GM21526 (cell line): ENCODE measurements around the gene DOCK7.
"Not testable (repeated sequence)": the region's sequence is repeated elsewhere in the genome, so short reads cannot be mapped to it uniquely, and the experiment has no call there.

Experiments
- ATAC-seq: cut with Tn5 transposase; IDR thresholded peaks from one replicate; pipeline ENCODE4 v1.9.1; 2021; ENCODE audit warnings: moderate library complexity; ENCODE audit not compliant: unreplicated experiment, low FRiP score

DOCK7 gene, protein sequence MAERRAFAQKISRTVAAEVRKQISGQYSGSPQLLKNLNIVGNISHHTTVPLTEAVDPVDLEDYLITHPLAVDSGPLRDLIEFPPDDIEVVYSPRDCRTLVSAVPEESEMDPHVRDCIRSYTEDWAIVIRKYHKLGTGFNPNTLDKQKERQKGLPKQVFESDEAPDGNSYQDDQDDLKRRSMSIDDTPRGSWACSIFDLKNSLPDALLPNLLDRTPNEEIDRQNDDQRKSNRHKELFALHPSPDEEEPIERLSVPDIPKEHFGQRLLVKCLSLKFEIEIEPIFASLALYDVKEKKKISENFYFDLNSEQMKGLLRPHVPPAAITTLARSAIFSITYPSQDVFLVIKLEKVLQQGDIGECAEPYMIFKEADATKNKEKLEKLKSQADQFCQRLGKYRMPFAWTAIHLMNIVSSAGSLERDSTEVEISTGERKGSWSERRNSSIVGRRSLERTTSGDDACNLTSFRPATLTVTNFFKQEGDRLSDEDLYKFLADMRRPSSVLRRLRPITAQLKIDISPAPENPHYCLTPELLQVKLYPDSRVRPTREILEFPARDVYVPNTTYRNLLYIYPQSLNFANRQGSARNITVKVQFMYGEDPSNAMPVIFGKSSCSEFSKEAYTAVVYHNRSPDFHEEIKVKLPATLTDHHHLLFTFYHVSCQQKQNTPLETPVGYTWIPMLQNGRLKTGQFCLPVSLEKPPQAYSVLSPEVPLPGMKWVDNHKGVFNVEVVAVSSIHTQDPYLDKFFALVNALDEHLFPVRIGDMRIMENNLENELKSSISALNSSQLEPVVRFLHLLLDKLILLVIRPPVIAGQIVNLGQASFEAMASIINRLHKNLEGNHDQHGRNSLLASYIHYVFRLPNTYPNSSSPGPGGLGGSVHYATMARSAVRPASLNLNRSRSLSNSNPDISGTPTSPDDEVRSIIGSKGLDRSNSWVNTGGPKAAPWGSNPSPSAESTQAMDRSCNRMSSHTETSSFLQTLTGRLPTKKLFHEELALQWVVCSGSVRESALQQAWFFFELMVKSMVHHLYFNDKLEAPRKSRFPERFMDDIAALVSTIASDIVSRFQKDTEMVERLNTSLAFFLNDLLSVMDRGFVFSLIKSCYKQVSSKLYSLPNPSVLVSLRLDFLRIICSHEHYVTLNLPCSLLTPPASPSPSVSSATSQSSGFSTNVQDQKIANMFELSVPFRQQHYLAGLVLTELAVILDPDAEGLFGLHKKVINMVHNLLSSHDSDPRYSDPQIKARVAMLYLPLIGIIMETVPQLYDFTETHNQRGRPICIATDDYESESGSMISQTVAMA (N-terminal part only)

DNA sequence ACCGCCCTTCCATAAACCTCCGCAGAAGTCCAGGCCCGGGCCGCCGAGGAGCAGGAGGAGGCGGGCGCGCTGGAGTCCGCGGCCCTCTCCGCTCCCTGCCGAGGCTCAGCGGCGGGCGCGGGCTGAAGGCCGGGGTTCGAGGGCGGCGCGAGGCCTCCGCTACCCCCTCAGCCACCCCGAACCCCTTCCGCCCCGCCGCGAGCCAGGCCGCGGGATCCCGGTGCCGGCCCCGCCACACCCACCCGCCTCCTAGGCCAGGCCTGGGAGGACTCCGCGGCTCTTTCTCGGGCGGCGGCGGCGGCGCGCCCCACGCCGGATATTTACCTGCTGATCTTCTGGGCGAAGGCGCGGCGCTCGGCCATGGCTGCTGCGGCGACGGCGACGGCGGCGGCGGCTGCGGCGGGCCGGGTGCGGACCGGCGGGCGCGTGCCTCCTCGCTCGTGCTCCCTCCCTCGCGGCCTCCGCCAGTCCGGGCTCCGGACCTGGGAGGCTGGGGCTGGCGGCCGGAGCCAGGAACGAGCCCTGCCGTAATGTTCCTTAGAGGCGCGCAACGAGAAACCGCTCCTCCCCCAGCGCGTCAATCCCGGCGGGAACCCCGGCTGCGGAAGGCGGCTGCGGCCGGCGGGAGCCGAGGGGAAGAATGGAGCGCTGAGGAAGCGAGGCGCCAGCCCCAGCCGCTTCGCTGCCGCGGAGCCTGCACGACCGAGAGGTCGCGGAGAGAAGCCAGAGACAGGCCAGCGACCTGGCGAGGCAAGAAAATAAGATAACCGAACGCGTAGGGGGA, at the start of gene DOCK7:
Gene DOCK7, minus strand, starts transcription at position 484 of the 784 bp plus-strand sequence. Its CDS starts 122 bp downstream, at position 362.
- peak; percentile 67 for ATAC-seq

DNA sequence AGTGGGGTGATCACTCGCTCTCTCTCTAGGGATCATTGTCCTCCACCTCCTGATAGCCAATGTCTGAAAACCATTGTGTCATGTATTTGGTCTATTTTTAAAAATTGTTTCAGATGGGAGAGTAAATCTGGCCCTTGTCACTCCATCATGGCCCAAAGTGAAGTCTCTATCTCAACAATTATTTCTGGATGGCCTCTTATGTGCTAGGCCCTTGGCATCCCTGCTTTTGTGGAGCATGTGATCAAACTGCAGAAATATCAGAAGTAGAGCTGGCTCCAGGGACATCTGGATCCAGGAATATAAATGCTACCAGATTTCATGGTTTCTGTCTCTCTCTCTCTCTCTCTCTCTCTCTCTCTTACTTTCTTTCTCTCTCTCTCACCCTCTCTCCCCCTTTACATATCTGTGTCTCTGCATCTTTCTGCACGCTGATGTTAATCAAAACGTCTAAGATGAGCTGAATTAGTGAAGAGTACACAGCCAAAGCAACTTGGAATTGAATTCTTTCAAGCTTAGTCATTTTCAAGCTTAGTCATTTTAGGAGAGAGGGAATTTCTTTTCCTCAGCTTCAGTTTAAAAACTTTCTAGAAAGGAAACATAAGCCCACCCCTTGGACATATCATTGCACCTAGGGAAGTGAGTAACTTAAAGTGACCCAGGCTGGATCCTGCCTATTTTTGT, 47.4 kb upstream of the DOCK7 start:
- no peak for ATAC-seq

DNA sequence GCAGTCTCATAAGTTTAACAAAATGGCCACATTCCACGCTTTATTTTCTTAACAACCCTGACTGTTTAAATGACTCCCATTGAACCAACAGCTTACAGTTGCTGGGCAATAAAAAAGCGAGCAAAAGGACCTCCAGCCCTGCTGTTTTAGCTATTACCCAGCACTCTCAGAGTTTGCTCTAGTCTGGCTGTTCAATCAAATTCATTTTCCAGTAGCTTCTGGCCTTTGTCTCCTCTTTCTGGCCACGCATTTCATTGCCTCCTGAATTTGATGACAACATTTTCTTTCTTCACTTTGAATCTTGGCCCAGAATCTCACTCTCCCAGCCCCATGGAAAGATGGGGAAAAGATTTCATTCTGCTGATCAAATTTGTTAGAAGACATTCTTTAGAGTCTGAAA, 44.1 kb upstream of the DOCK7 start:
- ATAC-seq: no peak

DNA sequence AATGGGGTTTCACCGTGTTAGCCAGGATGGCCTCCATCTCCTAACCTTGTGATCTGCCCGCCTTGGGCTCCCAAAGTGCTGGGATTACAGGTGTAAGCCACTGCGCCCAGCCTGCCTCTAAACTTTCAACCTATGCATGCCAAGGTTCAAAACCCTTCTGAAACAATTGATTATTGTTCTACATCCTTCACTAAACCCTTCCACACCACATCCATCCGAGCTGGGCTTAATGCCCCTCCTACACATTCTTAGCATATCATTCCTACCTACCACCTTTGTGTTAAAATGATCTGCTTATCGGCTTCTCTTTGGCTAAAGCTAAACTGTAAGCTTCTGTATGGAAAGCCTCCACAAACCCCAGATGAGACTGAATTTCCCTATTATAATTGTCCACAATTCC, 40.8 kb upstream of the DOCK7 start:
- no peak for ATAC-seq

DNA sequence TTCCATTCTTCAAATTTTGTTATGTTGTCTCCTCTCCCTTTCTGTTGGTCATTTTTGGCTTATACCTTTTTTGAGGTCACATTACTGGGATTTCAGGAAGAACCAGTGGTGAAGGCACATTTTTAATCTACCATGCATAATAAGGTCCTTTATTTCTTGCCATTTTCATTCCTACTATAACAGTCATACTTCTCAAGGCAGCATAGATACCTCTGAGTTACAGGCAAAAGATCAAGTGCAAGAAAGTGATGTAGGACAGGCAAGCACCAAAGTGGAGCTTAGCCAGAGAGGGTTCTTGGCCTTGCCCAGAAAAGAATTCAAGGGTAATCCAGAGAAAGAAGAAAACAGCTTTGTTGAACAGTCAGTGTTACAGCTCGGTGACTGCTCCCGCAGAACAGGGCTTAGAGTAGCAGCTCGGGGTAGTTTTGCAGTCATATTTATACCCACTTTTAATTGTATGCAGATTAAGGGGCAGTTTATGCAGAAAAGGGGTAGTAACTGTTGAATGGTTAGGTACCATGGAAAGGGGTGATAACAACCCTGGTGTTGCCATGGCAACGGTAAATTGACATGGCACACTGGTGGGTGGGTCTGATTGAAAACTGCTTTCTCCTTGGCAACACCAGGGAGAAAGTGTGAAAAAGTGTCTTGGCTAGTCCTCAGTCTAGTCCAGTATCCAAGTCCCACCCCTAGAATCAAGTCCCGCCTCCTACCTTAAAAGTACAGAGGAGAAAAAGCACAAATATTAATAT, 39.6 kb upstream of the DOCK7 start:
- no peak for ATAC-seq

DNA sequence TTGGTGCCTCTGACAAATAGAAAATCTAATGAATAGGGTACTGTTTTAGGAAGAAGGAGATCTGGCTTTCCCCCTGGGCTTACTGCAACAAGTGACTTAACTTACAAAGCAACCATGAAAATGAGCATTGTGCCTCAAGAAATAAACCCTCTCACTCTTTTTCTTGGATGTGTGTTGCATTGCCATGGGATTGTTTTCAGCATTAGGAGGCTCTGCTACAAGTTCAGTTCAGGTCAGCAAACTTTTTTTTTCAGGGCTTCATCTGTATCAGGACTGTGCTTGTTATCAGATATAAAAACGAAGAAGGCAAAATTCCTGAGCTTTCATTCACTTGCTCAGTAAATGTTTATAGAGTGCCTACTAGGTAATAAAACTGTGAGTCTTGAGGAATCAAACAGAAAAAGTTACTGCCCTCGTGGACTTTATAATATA, 37.8 kb upstream of the DOCK7 start:
- ATAC-seq: no peak

DNA sequence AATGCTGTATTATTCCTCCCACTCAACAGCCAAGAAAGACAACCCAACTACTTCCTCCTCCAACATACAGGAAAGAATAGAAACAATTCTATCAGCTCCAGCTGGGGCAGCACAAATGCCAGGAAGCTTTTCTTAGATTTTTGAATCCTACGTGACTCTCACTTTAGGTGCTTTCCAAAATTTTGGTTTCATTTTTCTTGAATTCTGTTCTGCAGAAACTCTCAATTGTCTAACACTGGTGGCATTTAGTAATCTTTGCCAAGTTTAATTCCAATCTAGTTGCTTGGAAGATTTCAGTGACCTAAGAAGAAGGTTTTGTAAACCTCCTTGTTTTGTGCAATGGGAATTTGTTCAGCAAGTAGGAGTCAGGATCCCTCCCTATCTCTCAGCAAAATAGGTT, 37.1 kb upstream of the DOCK7 start:
- no peak for ATAC-seq

DNA sequence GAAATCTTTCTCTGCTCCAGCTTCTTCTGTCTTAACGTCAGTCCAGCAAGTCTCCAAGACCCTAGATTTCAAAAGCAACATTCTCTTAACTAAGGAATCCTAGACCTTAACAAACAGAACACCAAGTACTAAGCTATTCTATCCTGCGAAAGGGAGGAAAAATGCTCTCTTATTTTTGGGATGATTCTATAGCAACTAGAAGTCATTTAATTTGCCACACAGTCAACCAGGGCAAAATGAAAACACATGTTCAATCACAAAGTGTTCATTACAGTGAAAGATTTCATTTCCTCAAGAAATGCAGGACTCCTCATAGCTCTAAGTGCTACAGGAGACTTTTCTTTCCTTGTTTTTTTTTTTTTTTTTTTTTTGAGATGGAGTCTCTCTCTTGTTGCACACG, 36.2 kb upstream of the DOCK7 start:
- ATAC-seq: no peak

DNA sequence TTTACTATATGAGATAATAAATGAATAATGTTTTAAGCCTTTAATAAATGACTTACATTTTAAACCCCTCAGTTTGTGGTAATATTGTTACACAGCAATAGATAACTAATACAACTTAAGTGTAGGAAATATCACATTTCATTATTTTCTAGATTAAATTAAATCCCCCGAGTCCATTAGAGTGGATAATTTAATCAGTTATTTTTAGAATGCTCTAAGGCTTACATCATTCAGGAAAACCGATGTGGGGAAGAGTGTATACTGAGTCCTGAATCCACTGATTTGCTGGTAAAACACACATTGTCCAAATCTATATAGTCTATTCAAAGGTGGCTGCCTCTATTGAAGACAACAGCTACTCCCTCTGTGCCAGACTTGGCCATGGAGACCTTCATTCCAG, 35.7 kb upstream of the DOCK7 start:
- ATAC-seq: no peak

DNA sequence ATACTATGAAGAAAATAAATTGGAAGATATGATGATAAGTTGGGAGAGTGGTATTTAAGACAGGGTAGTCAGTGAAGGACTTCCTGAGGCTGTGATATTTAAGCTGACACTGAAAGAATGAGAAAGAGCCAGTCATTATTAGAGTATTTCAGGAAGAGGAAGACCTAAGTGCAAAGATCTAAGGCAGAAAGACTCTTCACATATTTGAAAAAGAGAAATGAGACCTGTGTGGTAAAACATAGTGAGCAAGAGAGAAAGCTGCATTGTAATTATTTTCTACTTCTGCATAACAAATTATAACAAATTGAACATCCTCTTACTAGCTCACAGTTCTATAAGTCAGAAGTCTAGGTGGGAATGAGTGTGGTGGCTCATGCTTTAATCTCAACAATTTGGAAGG, 34.6 kb upstream of the DOCK7 start:
- ATAC-seq: peak; percentile 56

DNA sequence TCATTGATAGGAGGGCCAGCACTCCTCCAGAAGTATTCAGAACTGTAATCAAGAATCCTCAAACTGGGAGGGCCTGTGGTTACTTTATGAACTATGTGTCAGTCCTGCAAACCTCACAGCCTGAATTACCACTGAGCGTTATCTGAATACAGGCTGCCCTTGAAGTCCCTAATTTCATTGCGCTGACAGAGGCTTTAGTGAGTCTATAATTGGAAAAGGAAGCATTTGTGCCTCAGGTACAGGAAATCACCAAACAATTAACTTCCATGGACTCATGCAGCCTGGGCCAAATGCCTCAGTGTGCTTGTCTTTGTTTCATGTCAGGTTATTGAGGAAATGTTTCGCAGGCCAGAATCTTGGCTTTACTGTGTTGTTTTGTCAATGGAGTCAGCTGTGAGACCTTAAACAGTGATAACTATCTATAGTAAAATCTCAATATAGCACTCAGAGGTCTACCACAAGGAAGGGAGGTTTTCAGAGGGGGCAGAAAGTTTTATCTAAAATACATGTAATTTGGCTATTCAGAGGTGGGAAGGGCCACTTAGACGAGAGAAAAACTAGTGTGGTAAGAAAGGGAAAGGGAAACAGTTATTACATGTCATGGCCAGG, 32.9 kb upstream of the DOCK7 start:
- no peak for ATAC-seq

DNA sequence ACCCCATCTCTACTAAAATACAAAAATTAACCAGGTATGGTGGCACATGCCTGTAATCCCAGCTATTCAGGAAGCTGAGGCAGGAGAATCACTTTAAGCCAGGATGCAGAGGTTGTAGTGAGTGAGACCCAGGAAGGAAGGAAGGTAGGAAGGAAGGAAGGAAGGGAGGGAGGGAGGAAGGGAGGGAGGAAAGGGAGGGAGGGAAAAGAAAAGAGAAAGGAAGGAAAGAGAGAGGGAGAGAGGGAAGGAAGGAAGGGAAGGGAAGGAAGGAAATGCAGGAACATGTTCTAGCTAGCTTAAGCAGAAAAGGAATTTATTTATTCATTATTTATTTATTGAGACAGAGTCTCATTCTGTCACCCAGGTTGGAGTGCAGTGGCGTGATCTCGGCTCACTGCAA, 30.2 kb upstream of the DOCK7 start:
- not testable (repeated sequence) for ATAC-seq

DNA sequence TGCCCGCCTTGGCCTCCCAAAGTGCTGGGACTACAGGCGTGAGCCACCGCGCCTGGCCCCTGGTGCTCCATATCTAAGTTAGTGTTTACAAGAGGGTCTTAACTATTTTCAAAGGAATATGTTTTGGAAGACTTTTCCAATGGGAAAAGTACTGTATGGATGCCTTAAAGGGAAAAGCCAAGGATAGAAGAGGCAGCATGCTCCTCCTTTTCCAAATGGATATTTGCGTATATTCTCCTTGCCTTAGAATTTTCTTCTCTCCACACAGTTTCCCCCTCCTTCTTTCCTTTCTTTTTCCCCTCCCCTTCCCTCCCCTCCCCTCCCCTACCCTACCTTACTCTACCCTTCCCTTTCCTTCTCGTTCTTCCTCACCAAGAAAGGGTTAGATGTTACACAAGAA, 29.3 kb upstream of the DOCK7 start:
- ATAC-seq: no peak

DNA sequence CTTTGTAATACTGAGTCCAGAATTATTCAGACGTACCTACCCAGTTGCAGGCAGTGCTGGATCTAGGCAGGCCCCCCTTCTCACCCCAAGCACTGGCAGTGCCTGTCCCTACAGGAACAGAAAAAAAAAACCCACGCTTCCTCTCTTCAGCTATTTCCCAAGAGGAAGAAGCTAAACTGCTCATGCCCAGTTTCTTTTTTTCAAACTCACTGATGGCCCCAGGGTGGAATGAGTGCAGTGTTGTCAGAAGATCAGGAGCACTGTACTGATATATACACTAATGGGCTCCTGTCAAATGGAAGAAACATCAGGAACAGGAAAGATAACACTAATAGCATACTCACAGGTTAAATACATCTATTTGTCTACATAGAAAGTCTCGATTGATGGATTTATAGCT, 28.2 kb upstream of the DOCK7 start:
- ATAC-seq: no peak

DNA sequence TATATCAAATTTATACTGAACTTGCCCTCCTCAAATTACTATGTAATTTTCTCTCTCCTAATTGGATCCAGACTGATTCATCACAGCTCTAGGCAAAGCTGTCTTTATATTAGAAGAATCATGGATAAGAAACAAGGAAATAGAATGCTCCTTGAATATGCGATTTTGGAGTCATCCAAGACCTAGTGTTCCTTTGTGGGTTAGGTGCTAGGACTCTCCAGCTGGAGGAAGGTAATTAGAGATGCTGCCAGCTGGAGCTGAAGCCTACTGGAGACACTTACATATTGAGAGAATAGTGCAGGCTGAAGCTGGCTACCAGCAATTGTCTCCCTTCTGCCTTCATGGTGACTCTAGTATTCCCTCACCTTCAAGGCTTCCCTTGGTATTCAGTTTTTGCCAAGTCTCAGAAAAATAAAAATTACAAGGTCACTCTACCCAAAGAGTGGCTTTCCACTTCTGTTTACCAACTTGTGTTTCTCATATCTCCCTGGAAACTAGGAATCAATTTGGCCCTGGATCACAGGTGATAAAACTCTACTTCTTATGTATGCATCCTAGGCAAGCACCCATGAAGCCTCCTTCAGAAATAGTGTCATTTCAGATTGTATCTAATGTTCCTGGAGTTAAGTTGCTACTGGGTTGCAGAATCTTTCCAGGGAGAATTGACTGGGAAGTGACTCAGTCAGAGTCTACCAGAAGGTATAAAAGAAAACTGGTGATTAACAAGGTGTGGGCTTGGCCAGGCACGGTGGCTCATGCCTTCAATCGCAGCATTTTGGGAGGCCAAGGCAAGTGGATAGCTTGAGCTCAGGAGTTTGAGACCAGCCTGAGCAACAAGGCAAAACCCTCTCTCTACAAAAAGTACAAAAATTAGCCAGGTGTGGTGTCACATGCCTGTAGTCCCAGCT, 24.4 kb upstream of the DOCK7 start:
- ATAC-seq: no peak

DNA sequence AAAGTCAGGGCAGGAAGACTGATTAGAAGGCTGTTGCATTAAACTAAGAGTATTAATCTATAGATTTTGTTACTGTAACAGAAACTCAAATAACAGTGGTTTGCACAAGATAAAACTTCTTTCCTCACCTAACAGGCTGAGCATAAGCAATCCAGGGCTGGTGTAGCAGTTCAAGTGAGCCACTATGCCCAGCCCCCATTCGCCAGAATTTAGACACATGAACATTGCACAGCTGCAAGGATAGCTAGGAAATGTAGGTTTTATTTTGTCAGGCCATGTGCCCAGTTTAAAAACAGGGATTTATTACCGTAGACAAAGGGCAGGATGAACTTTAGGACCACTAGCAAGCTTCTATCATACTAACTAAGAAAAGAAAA, 19.5 kb upstream of the DOCK7 start:
- no peak for ATAC-seq

DNA sequence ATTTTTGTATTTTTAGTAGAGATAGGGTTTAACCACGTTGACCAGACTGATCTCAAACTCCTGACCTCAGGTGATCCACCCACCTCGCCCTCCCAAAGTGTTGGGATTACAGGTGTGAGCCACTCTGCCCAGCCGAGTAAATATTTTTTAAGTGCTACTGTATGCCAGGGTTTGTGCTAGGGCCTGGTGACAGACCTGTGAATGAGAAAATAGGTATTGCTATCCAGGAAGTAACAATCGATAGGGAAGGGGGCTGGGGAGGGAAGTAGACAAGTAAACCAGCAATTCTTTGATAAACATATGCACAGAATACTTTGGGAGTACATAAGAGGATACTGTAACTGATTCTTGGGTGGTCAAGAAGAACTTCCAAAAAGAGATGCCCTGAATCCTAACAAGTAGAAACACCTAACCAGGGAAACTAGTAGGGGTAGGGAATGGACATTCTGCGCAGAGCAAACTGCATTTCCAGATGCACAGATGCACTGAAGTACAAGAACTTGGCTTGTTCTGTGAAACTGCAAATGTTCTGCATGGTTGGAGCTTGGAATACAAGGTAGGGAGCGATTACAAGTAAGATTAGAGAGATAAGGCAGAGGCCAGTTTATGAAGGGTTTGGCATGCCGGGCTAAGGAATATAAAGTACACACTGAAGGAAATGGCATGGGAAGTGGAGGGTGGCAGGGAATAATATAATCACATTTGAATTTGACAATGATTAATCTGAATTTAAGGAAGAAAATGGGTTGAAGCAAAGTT, 19.0 kb upstream of the DOCK7 start:
- no peak for ATAC-seq
